Measurements from ENCODE around the gene JMJD8. TPM values are rescaled to one million over a fixed set of nuclear protein-coding genes. Genes with fewer than 3 reads are reported as not detected.
A peak's percentile ranks its signal among the peaks of the same experiment; 100 is the strongest.

JMJD8 gene
- total RNA-seq, 1 donor from 2014 or later = 57.6 TPM

DNA sequence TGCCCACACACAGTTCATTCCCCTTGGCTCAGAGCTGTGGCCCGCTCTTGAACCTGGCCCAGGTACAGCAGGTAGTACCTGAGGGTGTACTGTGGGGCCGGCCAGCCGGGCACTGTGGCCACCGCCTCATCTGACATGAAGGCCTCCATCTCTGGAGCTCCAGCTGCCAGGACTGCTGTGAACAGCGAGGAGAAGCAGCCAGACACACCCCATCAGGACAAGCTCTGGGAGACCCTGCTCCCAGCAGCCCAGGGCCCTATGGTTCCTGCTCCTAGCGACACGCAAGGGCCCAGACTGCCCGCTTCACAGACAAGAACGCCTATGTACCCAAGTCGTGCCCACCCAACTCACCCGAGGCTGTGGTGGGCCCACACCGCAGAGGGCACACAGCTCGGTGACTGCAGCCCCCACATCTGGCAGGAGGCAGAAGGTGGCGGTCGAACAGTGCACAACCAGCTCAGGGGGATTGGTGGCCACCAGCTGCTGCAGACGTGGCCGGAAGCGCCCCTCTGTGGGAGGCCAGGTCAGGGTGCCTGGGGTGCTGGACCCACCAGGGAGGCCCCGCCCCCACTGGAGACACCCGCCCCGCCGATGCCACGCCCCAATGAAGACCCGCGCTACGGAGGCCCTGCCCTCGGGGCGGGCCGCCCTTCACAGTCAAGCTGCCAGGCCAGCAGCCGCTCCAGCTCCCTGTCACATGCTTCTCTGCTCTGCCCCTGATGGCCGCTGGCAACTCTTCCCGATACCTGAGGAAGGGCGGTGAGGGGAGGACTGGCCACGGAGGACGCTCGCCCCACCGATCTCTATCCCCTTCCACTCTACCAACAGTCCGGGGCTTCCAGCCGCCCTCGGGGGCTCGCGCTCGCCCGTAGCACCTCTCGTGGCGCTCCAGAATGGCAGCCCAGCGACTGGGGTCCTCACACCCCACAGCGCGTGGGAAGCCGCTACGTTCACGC lies 5.0 kb downstream of the JMJD8 start:
- TF ChIP-seq, protein P1, sequence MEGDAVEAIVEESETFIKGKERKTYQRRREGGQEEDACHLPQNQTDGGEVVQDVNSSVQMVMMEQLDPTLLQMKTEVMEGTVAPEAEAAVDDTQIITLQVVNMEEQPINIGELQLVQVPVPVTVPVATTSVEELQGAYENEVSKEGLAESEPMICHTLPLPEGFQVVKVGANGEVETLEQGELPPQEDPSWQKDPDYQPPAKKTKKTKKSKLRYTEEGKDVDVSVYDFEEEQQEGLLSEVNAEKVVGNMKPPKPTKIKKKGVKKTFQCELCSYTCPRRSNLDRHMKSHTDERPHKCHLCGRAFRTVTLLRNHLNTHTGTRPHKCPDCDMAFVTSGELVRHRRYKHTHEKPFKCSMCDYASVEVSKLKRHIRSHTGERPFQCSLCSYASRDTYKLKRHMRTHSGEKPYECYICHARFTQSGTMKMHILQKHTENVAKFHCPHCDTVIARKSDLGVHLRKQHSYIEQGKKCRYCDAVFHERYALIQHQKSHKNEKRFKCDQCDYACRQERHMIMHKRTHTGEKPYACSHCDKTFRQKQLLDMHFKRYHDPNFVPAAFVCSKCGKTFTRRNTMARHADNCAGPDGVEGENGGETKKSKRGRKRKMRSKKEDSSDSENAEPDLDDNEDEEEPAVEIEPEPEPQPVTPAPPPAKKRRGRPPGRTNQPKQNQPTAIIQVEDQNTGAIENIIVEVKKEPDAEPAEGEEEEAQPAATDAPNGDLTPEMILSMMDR (IDR thresholded peaks at IDR 0.05) = no peak

DNA sequence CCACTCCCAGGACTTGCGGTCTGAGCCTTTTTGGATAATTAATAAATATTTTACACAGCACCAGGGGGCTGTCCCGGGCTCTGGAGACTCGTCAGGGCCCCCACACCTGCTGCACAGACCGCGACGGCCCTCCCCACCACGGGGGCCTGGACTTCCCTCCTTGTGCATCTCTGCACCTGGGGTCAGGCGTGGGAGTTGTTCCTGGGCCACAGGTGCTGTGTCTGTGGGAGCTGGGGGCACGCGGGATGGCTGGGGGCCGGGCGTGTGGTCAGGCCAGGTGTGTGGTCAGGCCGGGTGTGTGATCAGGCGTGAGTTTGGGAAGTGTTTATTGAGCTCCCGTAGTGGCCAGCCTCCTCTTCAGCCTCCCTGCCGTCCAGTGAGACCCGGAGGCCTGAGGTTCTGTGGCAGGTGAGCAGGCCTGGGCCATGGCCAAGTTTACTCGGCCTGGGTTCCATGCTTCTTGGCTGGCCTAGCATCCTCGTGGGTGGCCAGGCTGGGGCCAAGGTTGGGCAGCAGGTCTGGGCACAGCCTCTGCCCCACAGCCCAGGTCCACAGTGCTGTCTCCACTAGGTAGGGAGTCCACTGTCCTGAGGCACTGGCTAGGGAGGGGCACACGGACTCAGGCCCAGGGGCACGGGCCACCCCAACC lies 5.8 kb downstream of the JMJD8 start:
- Mint-ChIP-seq H3K4me3 (ENCODE audit: unreplicated experiment) (no peak overlapping the region), H3K36me3 (ENCODE audit: unreplicated experiment) (peaks cover 11% of the 10 kb centered on the region), H3K27ac (ENCODE audit: unreplicated experiment) (no peak overlapping the region), H3K9me3 (ENCODE audit: unreplicated experiment) (no peaks in the 10 kb centered on the region), H3K27me3 (ENCODE audit: unreplicated experiment) (no peaks in the 10 kb centered on the region), H3K4me1 (ENCODE audit: unreplicated experiment) (peaks cover 26% of the 10 kb centered on the region)
- TF ChIP-seq, protein P1 (IDR thresholded peaks at IDR 0.05) = no peak
- no peak for DNase-seq (ENCODE audit: extremely low spot score, unreplicated experiment)

More for the DNA sequence above, 5.0 kb downstream of the JMJD8 start:
- DNase-seq (ENCODE audit: extremely low spot score, unreplicated experiment) = no peak
- Mint-ChIP-seq H3K4me1 (ENCODE audit: unreplicated experiment) (peaks cover 28% of the 10 kb centered on the region), H3K4me3 (ENCODE audit: unreplicated experiment) (peak overlapping the region; percentile 77), H3K9me3 (ENCODE audit: unreplicated experiment) (no peaks in the 10 kb centered on the region), H3K36me3 (ENCODE audit: unreplicated experiment) (peaks cover 11% of the 10 kb centered on the region), H3K27ac (ENCODE audit: unreplicated experiment) (peak overlapping the region; percentile 88), H3K27me3 (ENCODE audit: unreplicated experiment) (no peaks in the 10 kb centered on the region)

- Mint-ChIP-seq H3K27ac (ENCODE audit: unreplicated experiment) (no peak overlapping the region), H3K36me3 (ENCODE audit: unreplicated experiment) (peaks cover 12% of the 10 kb centered on the region)
These were observed 6.6 kb downstream of the JMJD8 start for GRCh38 chr16:677316-678190.

GRCh38 chr16:676913-677312 lies 7.2 kb downstream of the JMJD8 start:
- Mint-ChIP-seq H3K36me3 (ENCODE audit: unreplicated experiment) (peaks cover 10% of the 10 kb centered on the region), H3K9me3 (ENCODE audit: unreplicated experiment) (no peaks in the 10 kb centered on the region), H3K4me3 (ENCODE audit: unreplicated experiment) (no peak overlapping the region), H3K27ac (ENCODE audit: unreplicated experiment) (no peak overlapping the region), H3K4me1 (ENCODE audit: unreplicated experiment) (peaks cover 20% of the 10 kb centered on the region), H3K27me3 (ENCODE audit: unreplicated experiment) (no peaks in the 10 kb centered on the region)
- DNase-seq (ENCODE audit: extremely low spot score, unreplicated experiment) = no peak
- TF ChIP-seq, protein P1 (IDR thresholded peaks at IDR 0.05) = no peak

More at GRCh38 chr16:677316-678190, 6.6 kb downstream of the JMJD8 start:
- DNase-seq (ENCODE audit: extremely low spot score, unreplicated experiment) = no peak
- H3K9me3 Mint-ChIP-seq (ENCODE audit: unreplicated experiment) = no peaks in the 10 kb centered on the region
- H3K4me3 Mint-ChIP-seq (ENCODE audit: unreplicated experiment) = no peak overlapping the region
- TF ChIP-seq, protein P1 (IDR thresholded peaks at IDR 0.05) = no peak
- H3K4me1 Mint-ChIP-seq (ENCODE audit: unreplicated experiment) = peaks cover 23% of the 10 kb centered on the region
- no peaks in the 10 kb centered on the region for H3K27me3 Mint-ChIP-seq (ENCODE audit: unreplicated experiment)

Data from osteocyte (in vitro differentiated cells).